ENCODE results near the gene MACROD2. TPM values are rescaled to one million over a fixed set of nuclear protein-coding genes. Genes with fewer than 3 reads are reported as not detected.

Gene MACROD2
- total RNA-seq, 1 experiment from 2014 or later = 0.86 TPM

GRCh38 chr20:14647016-14647415, 651.7 kb downstream of the MACROD2 start:
- DNase-seq (ENCODE audit: low read depth) = no peak

DNA sequence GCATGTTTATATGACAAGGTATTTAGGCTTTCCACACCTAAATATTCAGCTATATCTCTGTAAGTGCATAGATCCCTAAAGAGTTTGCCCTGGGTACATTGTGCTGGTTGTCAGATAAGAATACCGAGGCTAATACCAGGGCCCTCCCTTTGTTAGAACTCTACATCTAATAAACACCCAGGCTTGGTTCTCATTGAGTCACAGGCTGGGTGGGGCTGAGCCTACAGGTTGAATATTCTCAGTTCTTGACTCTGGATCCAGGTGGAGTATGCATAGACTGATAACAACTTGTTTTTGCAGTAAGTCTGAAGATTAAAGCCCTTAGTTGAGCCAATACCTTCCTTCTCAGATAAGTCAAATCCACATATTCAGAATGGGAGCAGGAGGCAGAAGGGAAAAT, 654.3 kb downstream of the MACROD2 start:
- DNase-seq (ENCODE audit: low read depth) = no peak

GRCh38 chr20:14657266-14658005, 662.1 kb downstream of the MACROD2 start:
- DNase-seq (ENCODE audit: low read depth) = no peak

DNA sequence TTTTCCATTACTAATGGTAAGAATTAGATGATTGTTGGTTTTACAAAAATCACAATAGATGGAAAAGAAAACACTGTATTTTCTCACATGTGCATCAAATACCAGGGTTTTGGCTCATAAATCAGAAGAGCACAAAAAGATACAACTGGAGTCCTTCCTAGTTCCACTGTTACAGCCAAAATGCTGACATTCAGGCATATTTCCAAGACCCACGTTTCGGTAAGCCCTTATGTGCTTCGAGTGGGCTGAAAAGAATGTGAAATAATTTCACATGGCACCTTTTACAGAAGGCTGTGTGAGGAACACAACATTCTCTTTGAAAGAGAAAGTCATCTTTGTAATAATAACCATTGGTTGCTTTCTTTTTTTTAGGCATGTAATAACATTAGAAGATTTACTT, 668.8 kb downstream of the MACROD2 start:
- no peak for DNase-seq (ENCODE audit: low read depth)

- DNase-seq (ENCODE audit: low read depth) = no peak
These were observed 671.4 kb downstream of the MACROD2 start for GRCh38 chr20:14666696-14667095.

GRCh38 chr20:14667226-14667625, 671.9 kb downstream of the MACROD2 start:
- DNase-seq (ENCODE audit: low read depth) = no peak

DNA sequence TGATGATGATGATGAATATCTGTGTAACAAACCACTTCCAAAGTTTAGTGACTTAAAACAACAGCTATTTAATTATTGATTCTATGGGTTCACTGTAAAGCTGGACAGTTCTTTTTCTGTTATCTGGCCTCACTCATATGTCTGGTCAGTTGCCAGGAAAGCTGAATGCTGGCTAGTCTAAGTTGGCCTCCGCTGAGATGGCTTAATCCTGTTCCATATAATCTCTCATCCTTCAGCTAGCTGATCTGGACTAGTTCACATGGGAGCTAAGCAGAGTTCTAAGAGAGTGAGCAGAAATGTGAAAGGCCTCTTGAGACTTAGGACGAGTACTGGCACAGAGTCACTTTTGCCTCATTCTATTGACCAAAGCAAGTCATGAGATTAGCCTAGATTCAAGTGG, 676.8 kb downstream of the MACROD2 start:
- DNase-seq (ENCODE audit: low read depth) = no peak

- no peak for DNase-seq (ENCODE audit: low read depth)
These were observed 677.8 kb downstream of the MACROD2 start for GRCh38 chr20:14673164-14673563.

GRCh38 chr20:14677455-14677854, 682.1 kb downstream of the MACROD2 start:
- no peak for DNase-seq (ENCODE audit: low read depth)

DNA sequence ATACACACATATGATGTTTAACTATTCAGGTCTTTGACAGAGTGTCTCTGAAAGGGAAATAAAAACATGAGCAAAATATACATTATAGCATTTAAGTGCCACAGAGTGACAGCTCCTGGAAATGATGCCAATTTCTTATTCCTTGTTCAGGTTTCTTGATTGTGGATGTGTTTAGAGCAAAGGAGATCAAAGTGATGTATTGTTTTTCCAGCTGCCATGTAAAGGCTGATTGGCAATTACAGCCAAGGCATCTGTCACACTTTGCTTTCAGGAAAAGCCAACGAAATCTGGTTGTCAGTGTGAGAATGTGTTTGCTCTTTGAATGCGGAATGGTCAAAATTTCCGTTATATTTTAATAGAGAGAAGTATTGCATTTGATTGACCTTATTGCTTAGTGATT, 689.9 kb downstream of the MACROD2 start:
- no peak for DNase-seq (ENCODE audit: low read depth)

GRCh38 chr20:14687313-14687712, 692.0 kb downstream of the MACROD2 start:
- no peak for DNase-seq (ENCODE audit: low read depth)

- DNase-seq (ENCODE audit: low read depth) = no peak
These were observed 692.7 kb downstream of the MACROD2 start for GRCh38 chr20:14688005-14688404.

GRCh38 chr20:14691994-14692393, 696.7 kb downstream of the MACROD2 start:
- DNase-seq (ENCODE audit: low read depth) = no peak

DNA sequence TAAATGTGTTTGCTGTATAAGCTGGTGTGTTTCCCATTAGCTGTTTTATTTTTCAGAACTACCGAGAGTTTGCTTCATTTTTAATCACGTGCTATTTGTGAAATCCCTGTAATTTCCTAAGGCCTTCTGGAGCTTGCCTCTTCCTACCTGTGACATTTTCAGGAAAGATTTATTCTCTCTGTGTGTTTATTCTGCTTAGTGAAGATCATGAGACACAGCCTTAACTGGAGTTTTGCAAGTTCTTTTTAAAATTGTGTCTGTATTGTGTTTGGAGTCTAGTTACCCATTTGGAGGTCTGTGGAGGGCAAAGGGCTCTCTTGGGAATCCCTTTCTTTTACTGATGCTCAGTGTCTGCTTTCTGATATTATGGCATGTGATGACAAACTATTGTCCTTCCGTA, 701.2 kb downstream of the MACROD2 start:
- DNase-seq (ENCODE audit: low read depth) = no peak

- peak; percentile 5 for DNase-seq (ENCODE audit: low read depth)
These were observed 701.6 kb downstream of the MACROD2 start for GRCh38 chr20:14696937-14697336.

GRCh38 chr20:14698125-14698524, 702.8 kb downstream of the MACROD2 start:
- DNase-seq (ENCODE audit: low read depth) = no peak

DNA sequence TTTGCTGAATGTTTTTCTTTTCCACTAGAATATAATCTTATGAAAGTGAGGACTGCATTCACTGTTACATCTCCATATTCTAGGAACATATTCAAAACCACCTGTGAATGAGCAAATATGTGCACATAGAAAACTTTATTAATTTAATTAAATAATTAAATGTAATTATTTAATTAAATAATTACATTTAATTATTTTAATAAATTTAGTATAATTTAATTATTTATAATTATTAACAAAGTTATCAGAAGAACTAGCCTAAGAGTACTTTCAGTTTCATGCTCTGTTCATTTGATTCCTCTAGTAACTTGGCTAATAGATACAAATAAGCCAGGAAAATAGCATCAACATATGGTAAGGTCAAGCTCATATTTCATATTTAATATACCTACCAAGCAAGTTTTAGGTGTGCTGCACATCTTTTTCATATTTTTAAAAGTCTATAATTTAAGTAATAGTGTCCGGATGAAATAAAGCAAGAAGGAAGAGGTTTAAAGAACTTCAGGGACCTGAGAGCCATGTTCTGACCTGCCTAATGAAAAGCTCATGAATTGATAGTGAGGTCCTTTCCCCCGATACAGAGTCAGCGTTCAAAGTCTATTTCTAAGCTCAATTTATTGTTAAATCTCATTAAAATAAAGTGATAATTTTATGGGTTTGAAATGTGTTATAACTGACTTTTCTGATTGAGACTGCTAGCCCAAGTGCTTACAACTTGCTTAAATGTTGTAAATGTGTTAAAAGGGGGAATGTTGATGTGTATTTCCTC, 703.5 kb downstream of the MACROD2 start:
- no peak for DNase-seq (ENCODE audit: low read depth)

DNA sequence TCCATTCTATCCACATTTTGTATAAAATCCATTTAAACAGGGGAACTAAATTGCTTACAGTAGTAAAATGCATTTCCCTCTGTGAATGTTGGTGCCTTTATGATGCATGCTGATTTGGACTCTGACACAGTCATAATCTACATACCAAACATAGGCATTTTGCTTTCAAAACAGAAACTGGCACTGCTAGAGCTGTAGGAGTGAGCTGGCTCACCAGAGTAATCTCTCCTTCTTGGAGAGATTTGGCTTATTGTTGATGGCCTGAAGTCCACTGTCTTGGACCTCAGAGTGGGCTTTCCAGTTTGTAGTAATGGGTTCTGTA, 705.3 kb downstream of the MACROD2 start:
- DNase-seq (ENCODE audit: low read depth) = peak; percentile 5

- no peak for DNase-seq (ENCODE audit: low read depth)
These were observed 706.0 kb downstream of the MACROD2 start for GRCh38 chr20:14701326-14701725.

DNA sequence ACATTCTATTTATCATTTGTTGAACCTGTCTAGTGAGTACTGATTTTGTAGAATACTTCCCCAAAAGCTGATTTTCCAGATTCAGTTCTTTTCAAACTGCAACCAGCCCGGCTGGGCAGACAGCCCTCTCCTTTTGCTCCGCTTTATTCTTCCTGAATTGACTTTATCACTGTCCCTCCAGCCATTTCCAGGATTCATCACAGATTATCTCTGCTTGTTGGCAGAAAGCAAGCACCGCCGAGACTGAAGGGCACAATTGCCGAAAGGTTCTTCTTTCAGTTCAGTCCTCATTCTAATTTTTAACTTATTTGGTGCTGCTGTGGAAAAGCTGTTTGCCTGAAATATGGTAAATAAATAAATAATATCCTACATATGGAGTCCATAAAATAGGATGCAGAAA, 711.2 kb downstream of the MACROD2 start:
- no peak for DNase-seq (ENCODE audit: low read depth)

DNA sequence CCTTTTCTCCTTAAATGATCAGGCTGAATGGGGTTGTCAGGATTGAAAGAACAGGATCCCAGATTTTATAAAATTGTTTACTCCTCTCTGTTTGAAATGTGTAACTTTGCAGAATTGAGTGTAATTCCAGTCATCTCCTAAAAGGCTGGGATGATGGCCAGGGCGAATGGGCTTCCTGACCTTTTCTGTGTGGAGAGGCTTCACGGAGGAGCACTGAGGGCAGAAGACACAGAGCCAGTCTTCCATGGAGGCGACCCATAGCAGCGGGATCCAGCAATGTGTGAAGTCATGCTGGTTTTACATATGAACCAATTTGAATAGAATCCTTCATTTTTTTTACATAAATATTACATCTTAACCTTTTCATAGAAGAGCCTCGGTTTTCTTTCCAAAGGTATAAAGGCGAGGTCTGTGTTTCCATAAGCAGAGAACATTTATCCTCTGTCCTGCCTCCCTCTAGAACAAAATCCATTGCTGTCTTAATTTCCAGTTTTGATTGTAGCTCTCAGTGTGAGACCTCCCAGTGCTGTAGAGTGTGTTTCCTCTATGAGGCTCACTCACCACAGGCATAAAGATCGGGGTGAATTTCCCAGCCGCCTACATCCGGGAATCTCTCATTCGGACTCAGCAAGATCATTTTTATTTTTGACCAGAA, 711.8 kb downstream of the MACROD2 start:
- DNase-seq (ENCODE audit: low read depth) = peak; percentile 8

- no peak for DNase-seq (ENCODE audit: low read depth)
These were observed 712.7 kb downstream of the MACROD2 start for GRCh38 chr20:14707865-14708596.

All from Daoy (cell line).